Natural killer cell (primary cell): ENCODE measurements around the gene RITA1. TPM values are rescaled to one million over a fixed set of nuclear protein-coding genes. Genes with fewer than 3 reads are reported as not detected.

Source experiments
- ATAC-seq, 3 donors: fragments of 150-1000 bp in 2 of 3; fragments of 200-7000 bp in 1 of 3; cut with Tn5 transposase; 1 replicate in 1 of 3; 2 replicates in 2 of 3; pipeline ENCODE4 v1.10.0; 2021; ENCODE audit warnings: mild to moderate bottlenecking in 2 of 3, moderate library complexity in 2 of 3
- DNase-seq, 2 donors: peaks; one replicate each; pipeline versions ENCODE4 v3.0.0 to v3.0.0-alpha.2; 2013 to 2021; ENCODE audit warnings: mixed read lengths in 1 of 2
- H3K27ac ChIP-seq: one replicate; pipeline ENCODE4 v1.5.1; 2013; ENCODE audit warnings: mild to moderate bottlenecking, low read length
- H3K27me3 ChIP-seq: one replicate; pipeline ENCODE4 v1.6.1; 2013; ENCODE audit warnings: low read length; ENCODE audit not compliant: control insufficient read depth, insufficient read depth
- H3K36me3 ChIP-seq: one replicate; pipeline ENCODE4 v1.6.1; 2013; ENCODE audit warnings: low read length; ENCODE audit not compliant: control insufficient read depth, insufficient read depth
- H3K4me1 ChIP-seq: one replicate; pipeline ENCODE4 v1.6.1; 2013; ENCODE audit warnings: low read length; ENCODE audit not compliant: control insufficient read depth, insufficient read depth
- H3K4me3 ChIP-seq: one replicate; pipeline ENCODE4 v1.5.1; 2013; ENCODE audit warnings: low read length
- H3K9me3 ChIP-seq: one replicate; pipeline ENCODE4 v1.6.1; 2013; ENCODE audit warnings: low read length; ENCODE audit not compliant: control insufficient read depth, insufficient read depth
- H3K27ac Mint-ChIP-seq, 2 donors: one replicate each; pipeline ENCODE4 v1.8.0; 2022; ENCODE audit warnings: mild to moderate bottlenecking in 2 of 2, mixed read lengths in 2 of 2, moderate library complexity in 1 of 2
- H3K27me3 Mint-ChIP-seq, 2 donors: one replicate each; pipeline ENCODE4 v1.8.0; 2022; ENCODE audit warnings: low read depth in 2 of 2, mixed read lengths in 2 of 2
- H3K36me3 Mint-ChIP-seq: one replicate; pipeline ENCODE4 v1.8.0; 2022; ENCODE audit warnings: mixed read lengths
- H3K4me1 Mint-ChIP-seq, 2 donors: one replicate each; pipeline ENCODE4 v1.8.0; 2022; ENCODE audit warnings: mixed read lengths in 2 of 2
- H3K4me3 Mint-ChIP-seq: one replicate; pipeline ENCODE4 v1.8.0; 2022; ENCODE audit warnings: mild to moderate bottlenecking, moderate library complexity, mixed read lengths
- H3K9me3 Mint-ChIP-seq, 2 donors: one replicate each; pipeline ENCODE4 v1.8.0; 2022; ENCODE audit warnings: mixed read lengths in 2 of 2
- CTCF ChIP-seq: fragments of 200-600 bp; IDR thresholded peaks from one replicate; pipeline ENCODE4 v1.8.0; 2022; ENCODE audit warnings: antibody characterized with exemption
- WGBS: methylation state at CpG from one replicate; pipeline ENCODE4 v1.1.7; 2013; ENCODE audit warnings: missing lambda C conversion rate; ENCODE audit not compliant: insufficient coverage; 5-methylcytosine and 5-hydroxymethylcytosine counted together
- intact Hi-C: fragments of 100-400 bp; cut with micrococcal nuclease; formaldehyde crosslinking; loops from one replicate; pipeline ENCODE4 v1.14.2; 2022
- total RNA-seq, 4 donors: library from RNA; stranded (reverse); fragments of 120-200 nt in 1 of 4; gene quantifications; one replicate each; pipeline versions ENCODE4 v1.2.3 to v1.2.4, GENCODE V29; 2013 to 2022

The RITA1 gene
- total RNA-seq, 3 donors from 2014 or later (not counting 1 experiment from before 2014, with no cell fraction given) = 7.7 to 13.8 (median 12.0) TPM

GRCh38 chr12:113161415-113162016 lies 24.0 kb upstream of the RITA1 start:
- WGBS = 87% methylated on average over 25 of the region's 26 CpGs
- peaks cover 8% of the 10 kb centered on the region for H3K36me3 Mint-ChIP-seq

DNA sequence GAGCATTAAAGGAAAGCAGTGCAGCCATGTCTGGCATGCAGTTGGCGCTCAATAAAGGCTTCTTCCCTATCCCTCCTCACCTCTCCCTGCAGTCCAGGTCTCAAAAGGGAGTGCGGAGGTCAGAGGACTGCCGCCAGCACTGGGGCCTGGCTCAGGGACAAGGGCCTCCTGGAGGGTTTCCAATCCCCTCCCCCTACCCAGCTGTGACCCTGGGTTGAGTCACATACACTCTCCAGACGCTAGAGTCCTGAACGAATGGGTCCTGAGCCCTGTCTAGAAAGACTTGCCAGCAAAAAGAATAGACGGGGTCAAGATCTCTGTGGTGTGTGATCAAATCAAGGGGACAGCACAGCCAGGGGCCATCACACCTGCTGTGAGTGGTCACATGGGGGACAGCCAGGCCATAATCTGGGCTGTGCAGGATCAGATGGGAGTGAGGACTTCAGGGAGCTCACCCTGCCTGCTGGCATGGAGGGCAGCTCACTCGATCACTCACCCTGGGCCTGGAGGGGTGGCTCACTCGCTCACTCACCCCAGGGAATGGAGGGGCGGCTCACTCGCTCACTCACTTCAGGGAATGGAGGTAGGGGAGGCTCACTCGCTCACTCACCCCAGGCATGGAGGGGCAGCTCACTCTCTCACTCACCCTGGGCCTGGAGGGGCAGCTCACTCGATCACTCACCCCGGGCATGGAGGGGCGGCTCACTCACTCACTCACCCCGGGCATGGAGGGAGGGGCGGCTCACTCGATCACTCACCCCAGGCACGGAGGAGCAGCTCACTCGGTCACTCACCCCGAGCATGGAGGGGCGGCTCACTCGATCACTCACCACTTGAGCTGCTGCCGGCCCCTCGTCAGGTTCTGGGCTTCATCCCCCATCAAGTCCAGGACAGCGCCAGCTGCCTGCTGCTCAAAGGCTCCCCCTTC lies 23.2 kb upstream of the RITA1 start:
- intact Hi-C loops = no loop called here
- H3K36me3 ChIP-seq = peaks cover 80% of the 10 kb centered on the region
- H3K4me1 ChIP-seq = no peaks in the 10 kb centered on the region
- Mint-ChIP-seq H3K27ac (no peak overlapping the region), H3K36me3 (no peaks in the 10 kb centered on the region), H3K27me3 (no peaks in the 10 kb centered on the region), H3K9me3 (no peaks in the 10 kb centered on the region), H3K4me3 (no peak overlapping the region), H3K4me1 (no peaks in the 10 kb centered on the region)
- H3K27ac ChIP-seq = no peak overlapping the region
- no peak overlapping the region for H3K4me3 ChIP-seq
- TF ChIP-seq CTCF = no peak
- DNase-seq (no peak), ATAC-seq (no peak)
- 96% methylated on average over 25 of the region's 25 CpGs for WGBS
- no peaks in the 10 kb centered on the region for H3K27me3 ChIP-seq
- H3K9me3 ChIP-seq = no peaks in the 10 kb centered on the region

More at GRCh38 chr12:113161415-113162016, 24.0 kb upstream of the RITA1 start:
- Histone ChIP-seq H3K4me1 (no peaks in the 10 kb centered on the region), H3K9me3 (no peaks in the 10 kb centered on the region), H3K27ac (no peak overlapping the region), H3K4me3 (no peak overlapping the region), H3K36me3 (peaks cover 75% of the 10 kb centered on the region), H3K27me3 (no peaks in the 10 kb centered on the region)
- Mint-ChIP-seq H3K9me3 (no peaks in the 10 kb centered on the region), H3K27me3 (peaks cover 0 to 5% of the 10 kb centered on the region in 2 donors), H3K4me3 (no peak overlapping the region), H3K27ac (no peak overlapping the region), H3K4me1 (no peaks in the 10 kb centered on the region)
- DNase-seq = no peak
- TF ChIP-seq CTCF = no peak
- no peak for ATAC-seq
- intact Hi-C loops = no loop called here

GRCh38 chr12:113163030-113163360 lies 22.5 kb upstream of the RITA1 start:
- no peaks in the 10 kb centered on the region for H3K9me3 ChIP-seq
- H3K36me3 ChIP-seq = peaks cover 85% of the 10 kb centered on the region
- H3K27ac ChIP-seq = no peak overlapping the region
- no peak overlapping the region for H3K4me3 Mint-ChIP-seq
- H3K27me3 Mint-ChIP-seq = no peaks in the 10 kb centered on the region
- no peaks in the 10 kb centered on the region for H3K9me3 Mint-ChIP-seq
- H3K36me3 Mint-ChIP-seq = no peaks in the 10 kb centered on the region
- DNase-seq (no peak), ATAC-seq (no peak)
- H3K4me3 ChIP-seq = no peak overlapping the region
- H3K27me3 ChIP-seq = no peaks in the 10 kb centered on the region
- H3K4me1 ChIP-seq = no peaks in the 10 kb centered on the region
- TF ChIP-seq CTCF = no peak
- intact Hi-C loops = no loop called here
- no peak overlapping the region for H3K27ac Mint-ChIP-seq
- WGBS = 99% methylated on average over 12 of the region's 12 CpGs
- no peaks in the 10 kb centered on the region for H3K4me1 Mint-ChIP-seq
